ENCODE results near the gene ISY1. TPM values are rescaled to one million over a fixed set of nuclear protein-coding genes. Genes with fewer than 3 reads are reported as not detected.
"Not testable (repeated sequence)": the region's sequence is repeated elsewhere in the genome, so short reads cannot be mapped to it uniquely, and the experiment has no call there.

Gene ISY1
- total and polyA plus RNA-seq, 8 donors: 5.4 to 31.5 (median 13.2) TPM

GRCh38 chr3:129161860-129162271 is 1.0 kb upstream of the ISY1 start:
- H3K27ac ChIP-seq: peak overlapping the region; percentile 94 to 99 (median 96)
- peaks cover 21 to 37% (median 26%) of the 10 kb centered on the region in 4 donors for H3K4me1 ChIP-seq
- intact Hi-C loops (cut with DNase I; ENCODE audit: low total_unique reads): no loop called here
- peaks cover 21 to 45% (median 44%) of the 10 kb centered on the region in 4 donors for H3K36me3 ChIP-seq
- DNase-seq: peak in 1 of 2 donors; percentile 26
- H3K9me3 ChIP-seq: no peaks in the 10 kb centered on the region
- H3K27me3 ChIP-seq: no peaks in the 10 kb centered on the region
- TF ChIP-seq POLR2AphosphoS5 (IDR thresholded peaks at IDR 0.05) (no peak), POLR2A (IDR thresholded peaks at IDR 0.05) (no peak), CTCF (IDR thresholded peaks at IDR 0.05) (no peak), EP300 (IDR thresholded peaks at IDR 0.05) (no peak)
- peak overlapping the region; percentile 80 to 86 (median 80) for H3K4me3 ChIP-seq
- 0 to 2% (median 0%) methylated on average over 12 of the region's 12 CpGs for WGBS, 5 donors

- no peak overlapping the region for H3K27ac ChIP-seq
- H3K36me3 ChIP-seq: peaks cover 21 to 96% (median 89%) of the 10 kb centered on the region in 4 donors
- intact Hi-C loops (cut with DNase I; ENCODE audit: low total_unique reads): no loop called here
- no peak overlapping the region for H3K4me3 ChIP-seq
- H3K9me3 ChIP-seq: no peaks in the 10 kb centered on the region
- peaks cover 0 to 4% (median 0%) of the 10 kb centered on the region in 4 donors for H3K4me1 ChIP-seq
- H3K27me3 ChIP-seq: no peaks in the 10 kb centered on the region
- DNase-seq: no peak
- TF ChIP-seq POLR2AphosphoS5 (IDR thresholded peaks at IDR 0.05): no peak
- TF ChIP-seq EP300 (IDR thresholded peaks at IDR 0.05): no peak
- no peak for TF ChIP-seq CTCF (IDR thresholded peaks at IDR 0.05)
- no peak for TF ChIP-seq POLR2A (IDR thresholded peaks at IDR 0.05)
Measured at GRCh38 chr3:129144786-129145185, 16.1 kb downstream of the ISY1 start.

DNA sequence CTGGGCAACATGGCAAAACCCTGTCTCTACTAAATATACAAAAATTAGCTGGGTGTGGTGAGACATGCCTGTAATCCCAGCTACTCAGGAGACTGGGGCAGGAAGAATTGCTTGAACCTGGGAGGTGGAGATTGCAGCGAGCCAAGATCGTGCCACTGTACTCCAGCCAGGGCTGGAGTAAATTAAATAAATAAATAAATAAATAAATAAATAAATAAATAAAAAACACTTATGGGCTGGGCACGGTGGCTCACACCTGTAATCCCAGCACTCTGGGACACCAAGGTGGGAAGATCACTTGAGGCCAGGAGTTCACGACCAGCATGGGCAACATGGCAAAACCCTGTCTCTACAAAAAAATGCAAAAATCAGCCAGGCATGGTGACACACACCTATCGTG is 19.9 kb downstream of the ISY1 start:
- H3K27me3 ChIP-seq; H3K4me1 ChIP-seq; DNase-seq; intact Hi-C loops (cut with DNase I; ENCODE audit: low total_unique reads); H3K4me3 ChIP-seq; H3K27ac ChIP-seq; H3K9me3 ChIP-seq: not testable (repeated sequence)
- 93 to 97% (median 94%) methylated on average over 5 of the region's 5 CpGs for WGBS, 5 donors
- H3K36me3 ChIP-seq: peaks cover 31 to 99% (median 98%) of the 10 kb centered on the region in 4 donors

- no peaks in the 10 kb centered on the region for H3K27me3 ChIP-seq
- intact Hi-C loops (cut with DNase I; ENCODE audit: low total_unique reads): no loop called here
- TF ChIP-seq CTCF (IDR thresholded peaks at IDR 0.05) (no peak), EP300 (IDR thresholded peaks at IDR 0.05) (no peak), POLR2A (IDR thresholded peaks at IDR 0.05) (no peak), POLR2AphosphoS5 (IDR thresholded peaks at IDR 0.05) (no peak)
- WGBS, 5 donors: 26 to 42% (median 35%) methylated on average over 1 of the region's 1 CpG
- H3K27ac ChIP-seq: no peak overlapping the region
- no peaks in the 10 kb centered on the region for H3K9me3 ChIP-seq
- H3K4me1 ChIP-seq: peaks cover 0 to 4% (median 0%) of the 10 kb centered on the region in 4 donors
- no peak for DNase-seq
- peaks cover 34 to 100% (median 98%) of the 10 kb centered on the region in 4 donors for H3K36me3 ChIP-seq
- no peak overlapping the region for H3K4me3 ChIP-seq
Measured at GRCh38 chr3:129139911-129140310, 21.0 kb downstream of the ISY1 start.

DNA sequence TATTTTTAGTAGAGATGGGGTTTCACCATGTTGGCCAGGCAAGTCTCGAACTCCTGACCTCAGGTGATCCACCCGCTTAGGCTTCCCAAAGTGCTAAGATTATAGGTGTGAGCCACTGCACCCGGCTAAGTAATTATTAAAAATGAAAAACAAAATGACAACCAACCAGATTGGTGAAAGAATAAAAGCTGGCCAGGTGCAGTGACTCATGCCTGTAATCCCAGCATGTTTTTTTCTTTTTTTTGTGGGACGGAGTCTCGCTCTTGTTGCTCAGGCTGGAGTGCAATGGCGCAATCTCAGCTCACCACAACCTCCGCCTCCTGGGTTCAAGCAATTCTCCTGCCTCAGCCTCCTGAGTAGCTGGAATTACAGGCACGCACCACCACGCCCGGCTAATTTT is 24.6 kb downstream of the ISY1 start:
- H3K9me3 ChIP-seq; intact Hi-C loops (cut with DNase I; ENCODE audit: low total_unique reads); H3K4me3 ChIP-seq; H3K27ac ChIP-seq; H3K27me3 ChIP-seq; H3K4me1 ChIP-seq; DNase-seq: not testable (repeated sequence)
- peaks cover 66 to 100% (median 100%) of the 10 kb centered on the region in 4 donors for H3K36me3 ChIP-seq
- 88 to 95% (median 94%) methylated on average over 10 of the region's 10 CpGs for WGBS, 5 donors

Data from stomach (tissue), 9 donors.